Fibroblast of gingiva (primary cell): ENCODE results near the gene IL37.

Experiments used
- DNase-seq: peaks from one replicate; pipeline ENCODE4 v3.0.0-alpha.2; 2011; ENCODE audit warnings: low read depth

IL37 gene

GRCh38 chr2:112960230-112960825 lies 49.4 kb downstream of the IL37 start:
- DNase-seq = no peak

GRCh38 chr2:112962308-112963175 lies 51.6 kb downstream of the IL37 start:
- no peak for DNase-seq

- no peak for DNase-seq
Observed at GRCh38 chr2:112967023-112967422, 56.1 kb downstream of the IL37 start.
